Left forelimb (tissue), 1 donor: ENCODE measurements around the gene NGF.

Experiments
- DNase-seq: peaks from one replicate; pipeline ENCODE4 v3.0.0-alpha.2; 2018; ENCODE audit warnings: low spot score

Gene NGF

DNA sequence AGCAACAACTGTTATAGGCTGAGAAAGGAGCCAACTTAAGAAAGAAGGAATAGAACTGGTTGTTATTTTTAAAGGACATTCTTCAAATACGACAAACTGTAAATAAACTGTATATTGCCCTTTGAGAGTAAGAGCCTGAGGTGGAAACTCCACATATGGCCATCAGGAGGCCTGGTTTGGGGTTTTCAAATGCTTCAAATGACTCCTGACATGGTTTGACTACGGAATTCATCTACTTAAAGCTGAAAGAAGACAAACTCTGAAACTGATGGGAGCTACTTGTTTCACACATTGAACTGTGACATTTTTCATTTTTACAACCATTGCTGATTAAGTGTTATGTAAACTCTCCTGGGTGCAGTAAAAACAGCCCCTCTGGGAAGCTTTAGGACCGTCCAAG lies 59.8 kb downstream of the NGF start:
- no peak for DNase-seq

DNA sequence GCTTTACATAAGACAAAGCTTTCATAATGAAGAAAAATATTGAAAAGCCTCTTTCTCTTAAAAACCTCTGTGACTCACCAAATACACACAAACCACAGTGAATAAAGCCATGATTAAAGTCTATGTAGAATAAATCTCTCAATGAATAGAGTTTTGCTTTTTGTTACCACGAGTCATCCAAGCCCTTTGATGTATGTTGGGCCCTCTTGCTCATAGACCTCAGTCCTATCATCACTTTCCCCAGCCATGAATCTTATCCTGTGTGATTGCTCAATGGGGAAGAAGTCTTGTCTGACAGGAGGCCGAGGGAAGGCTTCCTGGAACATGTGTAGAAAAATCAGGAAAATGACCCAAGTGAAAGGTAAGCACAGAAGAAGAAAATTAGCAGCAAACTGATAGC lies 60.8 kb downstream of the NGF start:
- no peak for DNase-seq

DNA sequence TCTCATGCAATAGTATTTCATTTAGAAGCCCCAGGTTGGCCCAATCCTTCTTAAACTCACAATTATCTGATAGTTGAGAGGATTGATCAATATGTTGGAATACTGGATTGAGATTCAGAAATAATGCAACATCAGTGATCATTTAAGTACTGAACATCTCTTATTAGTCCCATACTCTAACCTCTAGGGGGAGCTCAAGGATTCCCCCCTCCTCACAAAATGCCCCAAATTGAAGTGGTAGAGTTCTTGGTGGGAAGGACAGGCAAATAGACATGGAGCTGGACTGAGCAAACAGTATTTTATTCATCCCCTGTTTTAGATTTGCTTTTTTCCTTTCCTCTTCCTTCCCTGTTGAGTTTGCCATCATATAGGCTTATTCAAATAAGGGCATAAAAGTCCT lies 62.8 kb downstream of the NGF start:
- DNase-seq = no peak

DNA sequence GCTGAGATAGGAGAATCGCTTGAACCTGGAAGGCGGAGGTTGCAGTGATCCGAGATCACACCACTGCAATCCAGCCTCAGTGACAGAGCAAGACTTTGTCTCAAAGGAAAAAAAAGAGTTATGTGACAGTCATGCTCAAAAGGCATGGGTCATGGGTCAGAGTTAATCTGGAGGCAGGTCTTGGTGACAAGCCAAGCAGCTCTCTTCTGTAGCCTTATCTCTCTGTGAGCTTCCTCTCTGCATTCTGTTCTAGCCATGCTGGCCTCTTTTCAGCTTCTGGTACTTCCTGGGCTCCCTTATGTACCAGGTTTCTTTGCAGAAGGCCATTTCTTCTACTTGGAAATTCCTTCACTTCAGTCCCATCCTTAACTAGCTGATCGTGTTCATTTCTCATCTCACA lies 63.6 kb downstream of the NGF start:
- no peak for DNase-seq

DNA sequence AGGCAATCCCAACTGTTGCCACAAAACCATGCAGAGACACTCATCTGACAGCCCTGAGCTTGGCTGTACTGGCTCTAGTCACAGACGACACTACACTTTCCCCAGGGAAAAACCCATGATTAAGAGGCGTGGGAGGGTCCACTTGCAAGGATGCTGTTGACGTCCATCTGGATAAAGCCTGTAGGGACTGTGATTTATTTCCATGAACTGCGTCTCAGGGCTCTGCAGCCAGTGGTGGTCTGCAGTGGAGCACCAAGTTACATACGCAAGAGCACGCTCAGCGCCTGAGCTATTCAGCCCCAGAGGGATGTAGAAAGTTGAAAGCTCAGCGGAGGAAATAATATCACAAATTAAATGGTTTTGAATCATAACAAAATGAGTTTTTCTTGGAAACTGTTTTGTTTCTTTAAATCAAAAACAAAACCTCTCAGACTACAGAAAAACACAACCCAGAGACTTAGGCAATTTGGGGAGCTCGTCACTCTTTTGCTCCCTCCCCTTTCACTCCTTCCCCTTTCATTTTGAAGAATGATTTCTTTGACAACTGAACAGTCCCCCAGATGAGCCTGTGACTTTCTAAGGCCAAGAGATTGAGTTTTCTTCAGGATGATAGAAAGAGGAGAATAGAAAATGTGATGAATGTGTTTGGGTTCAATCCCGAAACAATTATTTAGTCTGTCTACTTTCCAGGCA lies 71.2 kb downstream of the NGF start:
- DNase-seq = no peak

DNA sequence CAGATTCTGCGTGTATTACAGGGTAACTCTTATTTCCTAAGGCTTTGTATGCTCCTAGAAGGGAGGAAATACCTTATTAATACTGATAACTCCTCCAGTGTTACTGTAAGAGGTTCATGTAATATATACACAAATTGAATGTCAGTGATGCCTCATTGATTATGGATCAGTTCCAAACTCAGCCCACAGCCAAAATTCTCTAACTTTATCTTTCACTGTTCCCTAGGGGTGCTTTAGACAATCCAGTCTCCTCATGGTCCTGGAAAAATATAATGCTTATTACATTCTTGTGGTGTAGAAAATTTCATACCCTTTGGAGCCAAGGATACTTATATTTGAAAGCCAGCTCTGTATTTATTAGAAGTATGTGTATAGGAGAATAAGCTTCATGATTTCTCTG lies 73.0 kb downstream of the NGF start:
- no peak for DNase-seq

DNA sequence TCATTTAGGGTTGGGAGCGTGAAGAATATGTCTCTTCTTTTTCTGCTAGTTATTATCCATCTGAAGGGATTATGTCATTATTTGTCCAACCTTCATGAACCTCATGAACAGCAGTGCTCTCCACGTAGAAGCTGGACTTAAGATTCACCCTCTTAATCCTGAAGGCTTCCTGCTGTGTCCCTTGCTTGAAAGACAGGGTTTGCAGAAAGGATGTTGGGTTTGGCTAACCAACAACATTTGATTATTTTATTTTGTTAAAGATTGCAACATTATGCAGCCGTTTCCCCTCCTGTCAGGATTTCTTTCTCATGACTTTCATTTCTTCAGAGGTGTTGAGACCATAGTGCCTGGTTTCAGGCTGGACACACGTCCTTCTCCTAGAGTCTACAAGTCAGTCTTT lies 75.2 kb downstream of the NGF start:
- DNase-seq = no peak

DNA sequence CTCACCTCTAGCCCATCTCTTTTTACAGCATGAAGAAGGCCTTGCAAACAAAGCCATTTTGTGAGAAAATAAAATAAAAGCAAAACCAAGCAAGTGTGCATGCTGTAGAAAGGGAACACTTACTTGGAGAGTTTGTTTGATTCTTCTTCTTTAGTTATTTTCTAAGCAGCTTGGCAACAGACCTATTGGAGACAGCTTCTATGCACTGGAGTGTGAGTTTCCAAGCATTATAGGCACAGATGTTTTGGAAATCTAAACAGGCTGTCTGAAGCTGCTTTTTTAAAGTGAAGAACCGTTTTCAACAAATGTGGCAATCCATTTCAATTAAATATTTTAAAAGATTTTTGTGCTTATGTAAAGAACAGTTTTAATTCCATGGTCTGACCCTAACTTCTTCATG lies 76.6 kb downstream of the NGF start:
- DNase-seq = no peak

DNA sequence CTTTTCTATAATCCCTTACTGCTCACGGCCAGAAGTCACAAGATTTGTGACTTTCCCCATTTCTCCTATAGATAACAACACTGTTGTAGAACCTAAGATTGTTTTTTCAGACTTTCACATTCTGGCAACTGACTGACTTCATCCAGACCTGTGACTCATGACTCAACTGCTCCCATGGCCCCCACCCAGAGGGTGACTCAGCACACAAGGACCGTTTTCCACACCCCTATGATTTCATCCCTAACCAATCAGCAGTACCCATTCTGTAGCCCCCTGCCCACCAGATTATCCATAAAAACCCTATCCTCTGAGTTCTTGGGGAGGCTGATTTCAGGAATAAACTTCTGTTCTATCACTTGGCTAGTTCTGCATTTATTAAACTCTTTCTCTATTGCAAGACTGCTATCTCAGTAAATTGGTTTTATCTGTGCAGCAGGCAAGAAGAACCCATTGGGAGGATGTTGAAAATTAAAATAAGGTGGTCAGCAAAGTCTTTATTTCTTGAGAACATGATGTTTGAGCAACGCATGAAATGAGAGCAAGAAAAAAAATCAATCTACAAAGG lies 79.7 kb downstream of the NGF start:
- DNase-seq = no peak

DNA sequence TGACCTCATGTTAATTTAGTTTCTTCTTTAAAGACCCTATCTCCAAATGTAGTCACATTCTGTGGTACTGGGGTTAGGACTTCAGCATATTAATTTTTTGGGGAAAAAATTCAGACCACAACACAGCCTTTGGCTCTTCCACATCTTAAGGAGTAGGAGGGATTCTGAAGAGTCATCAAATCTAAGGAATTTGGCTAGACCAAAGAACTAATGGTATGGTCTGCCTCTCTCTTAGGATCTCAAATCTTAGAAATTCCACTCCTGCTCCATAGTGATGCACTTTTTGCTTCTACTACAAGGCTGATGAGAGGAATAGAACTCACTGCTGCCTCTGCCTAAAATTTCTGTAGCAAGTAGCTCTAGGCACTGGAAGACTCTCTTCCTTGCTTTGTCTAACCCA lies 80.5 kb downstream of the NGF start:
- DNase-seq = no peak

DNA sequence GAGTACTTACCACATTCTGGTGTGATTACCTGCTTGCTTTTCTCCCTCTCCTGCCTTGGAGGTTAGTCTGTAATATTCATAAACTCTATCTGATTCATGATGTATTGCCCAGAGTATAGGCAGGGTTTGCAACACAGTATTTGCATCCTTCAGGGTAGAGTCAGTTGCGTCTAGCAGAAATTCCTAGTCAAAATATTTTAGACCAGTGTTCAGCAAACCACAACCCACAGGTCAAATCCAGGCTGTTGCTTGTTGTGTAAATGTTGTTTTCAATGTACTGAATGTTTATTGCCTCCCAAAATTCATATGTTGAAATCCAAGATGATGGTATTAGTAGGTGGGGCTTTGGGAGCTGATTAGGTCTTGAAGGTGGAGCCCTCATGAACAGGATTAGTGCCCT lies 82.9 kb downstream of the NGF start:
- no peak for DNase-seq

DNA sequence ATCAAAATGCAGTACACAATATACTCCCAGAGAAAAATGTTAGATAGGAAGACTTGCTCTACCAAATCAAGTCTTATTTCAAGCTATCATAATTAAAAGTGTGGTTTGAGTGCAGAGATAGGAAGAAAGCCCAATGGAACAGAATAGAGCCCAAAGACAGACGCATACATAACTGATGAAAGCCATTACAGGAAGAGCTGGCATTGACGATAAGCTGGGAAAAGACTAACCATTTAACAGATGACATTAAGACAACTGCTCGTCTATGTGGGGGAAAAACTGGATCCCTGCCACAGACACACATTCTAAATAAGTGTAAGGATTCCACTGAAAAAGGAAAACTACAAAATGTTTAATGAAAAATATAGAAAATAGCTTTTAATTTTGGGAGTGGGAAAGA lies 85.5 kb downstream of the NGF start:
- no peak for DNase-seq

DNA sequence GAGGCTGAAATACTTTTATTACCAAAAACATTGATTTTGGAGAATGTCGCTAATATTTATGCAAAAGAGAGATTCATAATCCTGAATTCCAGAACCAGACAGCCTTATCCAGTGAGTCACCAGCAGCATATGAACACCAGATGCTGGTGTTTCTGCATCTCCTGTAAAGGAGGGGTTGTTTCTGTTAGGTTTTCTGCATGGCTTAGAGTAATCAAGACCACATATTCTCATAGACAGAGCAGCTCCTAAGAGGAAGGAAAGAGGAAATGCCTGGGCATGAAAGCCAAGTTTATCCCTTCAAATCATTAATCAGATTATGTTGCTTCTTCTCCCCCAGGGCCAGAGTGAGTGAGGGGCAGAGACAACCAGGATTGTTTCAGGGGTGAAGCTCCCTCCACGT lies 86.2 kb downstream of the NGF start:
- DNase-seq = no peak

DNA sequence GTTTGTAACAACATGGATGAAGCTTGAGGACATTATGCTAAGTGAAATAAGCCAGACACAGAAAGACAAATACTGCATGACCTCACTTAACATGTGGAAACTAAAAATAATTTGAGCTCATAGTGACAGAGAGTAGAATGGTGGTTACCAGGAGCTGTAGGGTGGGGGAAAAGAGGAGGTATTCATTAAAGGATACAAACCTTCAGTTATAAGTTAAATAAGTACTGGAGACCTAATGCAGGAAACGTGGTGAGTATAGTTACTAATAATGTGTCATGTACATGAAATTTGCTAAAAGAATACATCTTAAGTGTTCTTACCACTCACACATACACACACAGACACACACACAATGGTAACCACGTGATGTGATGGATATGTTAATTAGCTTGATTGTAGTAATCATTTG lies 86.7 kb downstream of the NGF start:
- no peak for DNase-seq

DNA sequence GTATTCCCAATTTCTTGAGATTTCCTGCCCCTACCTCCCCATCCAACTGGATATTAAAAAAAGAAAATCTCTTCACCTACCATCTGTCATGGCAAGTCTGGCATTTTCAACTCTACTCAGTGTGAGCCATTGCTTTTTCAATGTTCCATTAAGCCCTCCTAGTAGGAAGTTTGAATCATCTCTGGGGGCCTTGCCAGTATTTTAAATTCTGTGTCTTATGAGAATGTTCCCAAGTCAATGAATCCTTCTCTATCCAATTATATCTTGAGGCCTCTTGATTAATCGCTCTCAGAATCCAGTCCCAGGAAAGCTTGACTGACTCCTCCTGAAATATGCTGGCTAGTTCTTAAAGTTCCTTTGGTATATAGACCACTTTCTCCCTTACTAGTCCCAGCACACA lies 91.5 kb downstream of the NGF start:
- no peak for DNase-seq

DNA sequence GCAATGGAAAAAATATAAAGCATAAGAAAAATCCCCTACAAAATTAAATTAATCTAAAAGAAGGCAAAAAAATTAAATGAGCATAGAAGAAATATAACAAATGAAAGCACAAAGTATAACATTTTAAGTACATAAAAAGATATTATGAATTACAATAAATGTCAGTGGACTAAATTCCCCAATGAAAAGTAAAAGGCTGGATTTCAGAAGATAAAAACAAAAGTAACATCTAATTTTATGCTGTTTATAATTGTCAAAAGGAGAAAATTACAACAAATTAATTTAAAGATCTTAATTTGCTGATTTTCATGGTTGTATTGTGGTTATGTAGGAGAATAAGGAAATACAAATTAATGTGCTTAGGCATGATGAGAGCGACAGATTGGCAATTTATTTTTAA lies 92.8 kb downstream of the NGF start:
- no peak for DNase-seq

DNA sequence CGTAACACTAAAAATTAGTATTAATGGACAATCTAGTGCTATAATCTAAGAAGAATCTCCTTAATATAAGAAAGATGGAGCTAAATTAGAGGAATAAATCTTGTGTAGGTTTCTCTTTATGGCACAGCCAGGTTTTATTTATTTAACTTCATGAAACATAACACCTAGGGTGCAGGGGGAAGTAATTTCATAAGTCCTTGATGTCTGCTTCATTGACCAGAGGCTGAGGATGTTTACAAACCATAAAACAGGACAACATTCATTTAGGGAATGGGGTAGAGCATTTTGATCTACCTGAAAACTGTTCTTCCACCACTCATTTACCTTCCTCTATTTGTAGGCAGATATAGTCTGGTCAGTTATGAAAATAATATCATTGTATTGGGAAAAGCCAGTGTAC lies 95.5 kb downstream of the NGF start:
- DNase-seq = no peak

DNA sequence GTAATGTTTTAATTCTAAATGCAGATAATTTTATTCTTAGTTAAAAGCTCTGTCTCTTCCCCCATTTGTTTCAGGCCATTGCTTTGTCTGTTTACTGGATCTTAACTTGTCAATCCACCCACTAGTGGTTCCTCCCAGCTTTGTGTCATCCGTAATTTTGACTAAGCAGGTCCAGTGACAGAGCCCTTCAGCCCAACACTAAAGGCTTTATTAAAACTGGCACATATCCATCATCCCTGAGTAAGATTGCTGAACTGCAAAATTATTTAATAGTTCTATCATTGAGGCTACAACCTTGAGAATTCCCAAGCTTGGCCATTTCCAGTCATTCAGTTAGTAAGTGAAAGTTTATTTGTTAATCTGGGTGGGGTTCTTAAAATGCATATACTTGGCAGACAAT lies 96.7 kb downstream of the NGF start:
- no peak for DNase-seq

DNA sequence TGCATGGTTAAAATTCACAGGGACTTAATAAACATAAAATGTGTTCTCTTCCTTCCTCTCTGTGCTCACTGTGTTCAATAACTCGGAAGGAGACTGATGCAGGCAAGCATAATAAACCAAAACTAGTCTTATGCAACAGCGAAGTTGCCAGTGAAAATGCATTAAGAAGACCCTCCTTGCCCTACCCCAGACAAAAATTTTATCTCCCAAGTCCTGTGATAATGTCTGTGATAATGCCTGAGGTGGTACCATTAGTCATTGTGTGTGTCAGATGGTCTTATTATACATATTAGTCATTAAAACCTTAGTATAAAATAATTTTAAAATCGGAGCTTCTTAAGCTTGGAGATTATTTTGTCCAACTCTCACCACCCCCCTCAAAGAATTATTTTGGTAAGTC lies 97.8 kb downstream of the NGF start:
- no peak for DNase-seq

DNA sequence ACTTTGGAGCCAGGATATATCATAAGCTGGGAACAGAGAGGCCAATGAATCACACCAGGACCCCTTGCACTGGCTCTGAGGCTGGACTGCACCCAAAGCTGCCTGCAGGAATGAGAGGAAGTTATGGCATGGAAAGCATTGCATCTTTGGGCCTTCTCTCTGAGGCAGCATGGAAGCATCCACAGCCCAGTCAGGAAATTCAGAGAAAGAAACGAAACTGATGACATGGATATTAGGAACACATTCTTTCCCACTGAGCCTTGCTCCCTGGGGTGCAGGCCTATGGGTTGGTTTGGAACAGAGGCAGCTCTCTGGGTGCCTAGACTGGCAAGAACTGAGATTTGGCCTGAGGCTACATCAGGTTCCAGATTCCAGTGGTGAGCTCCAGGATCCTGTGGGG lies 98.6 kb downstream of the NGF start:
- DNase-seq = no peak

DNA sequence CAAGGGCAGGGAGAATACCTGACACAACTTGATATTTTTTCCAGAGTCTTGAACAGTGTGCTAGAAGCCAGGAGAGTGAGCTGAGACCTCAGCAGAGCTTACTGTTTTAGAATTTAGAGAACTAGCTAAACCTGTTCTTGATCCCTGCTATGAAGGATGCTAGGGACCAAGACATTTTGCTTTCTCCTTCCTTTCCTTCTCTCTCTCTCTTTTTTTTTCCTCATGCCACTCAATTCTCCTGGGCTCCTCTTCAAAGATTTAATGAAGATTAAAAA lies 99.0 kb downstream of the NGF start:
- no peak for DNase-seq

DNA sequence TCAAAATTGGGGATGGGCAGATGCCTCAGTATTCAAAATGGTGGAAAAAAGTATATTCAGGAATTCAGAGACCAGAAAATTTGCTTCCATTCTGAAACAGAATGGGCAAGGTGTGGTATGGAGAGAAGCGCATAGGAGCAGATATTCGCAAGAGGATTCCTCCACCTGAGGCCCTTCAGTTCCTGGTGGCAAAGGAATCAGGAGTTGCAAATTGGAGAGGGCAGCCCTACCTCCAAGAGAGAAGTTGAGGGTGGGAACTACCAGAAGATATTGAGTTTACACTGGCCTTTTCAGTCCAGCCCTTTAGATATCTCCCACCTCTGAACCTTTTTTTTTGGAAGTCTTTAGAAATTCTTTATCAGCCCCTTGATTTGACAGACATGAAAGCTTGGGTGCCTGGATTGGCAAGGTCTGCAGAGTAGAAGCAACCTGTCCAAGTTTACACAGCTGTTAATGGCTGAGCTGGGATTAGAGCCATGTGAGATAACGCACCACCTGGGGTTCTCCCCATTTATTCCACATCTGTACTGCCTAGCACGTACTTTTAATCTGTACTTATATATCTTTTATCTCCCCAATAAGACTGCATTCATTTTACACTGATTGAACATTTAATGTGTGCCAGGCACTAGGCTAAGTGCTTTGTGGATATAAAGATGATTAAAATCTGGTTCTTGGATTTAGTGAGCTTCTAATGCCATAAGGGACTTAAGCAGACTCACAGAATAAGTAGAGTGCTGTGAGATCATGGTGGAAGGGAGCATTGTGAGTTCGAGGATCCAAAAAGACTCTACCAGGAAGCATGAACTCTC lies 99.5 kb downstream of the NGF start:
- DNase-seq = no peak

DNA sequence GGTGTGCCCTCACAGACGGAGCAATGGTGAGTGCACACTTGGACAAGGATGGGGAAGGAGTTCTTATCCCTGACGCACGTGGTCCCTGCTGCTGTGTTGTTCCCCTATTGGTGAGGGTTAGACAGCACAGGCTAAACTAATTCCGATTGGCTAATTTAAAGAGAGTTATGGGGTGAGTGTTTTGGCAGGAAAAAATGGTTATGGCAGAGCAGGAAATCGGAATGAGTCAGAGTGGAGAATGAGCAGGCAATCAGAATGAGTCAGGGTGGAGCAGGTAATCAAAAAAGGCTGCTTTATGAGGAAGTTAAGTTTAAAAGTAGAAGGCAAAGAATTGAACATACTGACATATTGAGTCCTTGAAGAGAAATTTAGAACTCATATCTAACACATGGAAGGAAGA lies 100.5 kb downstream of the NGF start:
- no peak for DNase-seq

DNA sequence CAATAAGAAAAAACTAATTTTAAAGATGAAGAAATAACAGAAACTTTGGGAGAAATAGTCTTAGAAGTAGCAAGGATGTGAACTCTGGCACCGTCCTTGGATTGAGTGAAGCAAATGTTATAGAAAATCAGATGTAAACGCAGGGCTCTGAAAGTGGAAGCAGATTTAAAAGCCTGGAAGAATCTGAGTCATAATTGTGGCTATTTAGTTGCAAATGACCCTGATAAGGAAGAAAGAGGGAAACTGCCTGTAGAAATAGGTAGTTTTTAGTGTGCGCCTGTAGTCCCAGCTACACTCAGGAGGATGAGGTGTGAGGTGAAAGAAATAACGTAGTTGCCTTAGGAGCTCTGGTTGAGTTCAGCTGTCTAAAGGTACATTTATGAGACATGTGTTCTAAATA lies 101.0 kb downstream of the NGF start:
- DNase-seq = no peak
